HL-60 (cell line): ENCODE measurements around the gene GSX1.

Experiments
- CTCF ChIP-seq: IDR thresholded peaks from one replicate; pipeline ENCODE4 v1.5.1; 2011; ENCODE audit warnings: low read length, control low read depth, inconsistent platforms; ENCODE audit not compliant: insufficient read depth
- GABPA ChIP-seq: IDR thresholded peaks from 2 replicates; pipeline ENCODE4 v1.6.1; 2012; ENCODE audit warnings: low read depth
- SPI1 ChIP-seq: IDR thresholded peaks from 2 replicates; pipeline ENCODE4 v1.6.1; 2012; ENCODE audit warnings: low read depth, mild to moderate bottlenecking, borderline replicate concordance

- no peak for TF ChIP-seq CTCF
- no peak for TF ChIP-seq SPI1
- TF ChIP-seq GABPA: no peak
Observed at GRCh38 chr13:27790523-27790922, 1.8 kb upstream of the GSX1 start.
